Right kidney (tissue), 1 donor: ENCODE results near the gene TPI1.
"Not testable (repeated sequence)": the region's sequence is repeated elsewhere in the genome, so short reads cannot be mapped to it uniquely, and the experiment has no call there.

Experiments
- DNase-seq: peaks from one replicate; pipeline ENCODE4 v3.0.0-alpha.2; 2016

Gene TPI1

DNA sequence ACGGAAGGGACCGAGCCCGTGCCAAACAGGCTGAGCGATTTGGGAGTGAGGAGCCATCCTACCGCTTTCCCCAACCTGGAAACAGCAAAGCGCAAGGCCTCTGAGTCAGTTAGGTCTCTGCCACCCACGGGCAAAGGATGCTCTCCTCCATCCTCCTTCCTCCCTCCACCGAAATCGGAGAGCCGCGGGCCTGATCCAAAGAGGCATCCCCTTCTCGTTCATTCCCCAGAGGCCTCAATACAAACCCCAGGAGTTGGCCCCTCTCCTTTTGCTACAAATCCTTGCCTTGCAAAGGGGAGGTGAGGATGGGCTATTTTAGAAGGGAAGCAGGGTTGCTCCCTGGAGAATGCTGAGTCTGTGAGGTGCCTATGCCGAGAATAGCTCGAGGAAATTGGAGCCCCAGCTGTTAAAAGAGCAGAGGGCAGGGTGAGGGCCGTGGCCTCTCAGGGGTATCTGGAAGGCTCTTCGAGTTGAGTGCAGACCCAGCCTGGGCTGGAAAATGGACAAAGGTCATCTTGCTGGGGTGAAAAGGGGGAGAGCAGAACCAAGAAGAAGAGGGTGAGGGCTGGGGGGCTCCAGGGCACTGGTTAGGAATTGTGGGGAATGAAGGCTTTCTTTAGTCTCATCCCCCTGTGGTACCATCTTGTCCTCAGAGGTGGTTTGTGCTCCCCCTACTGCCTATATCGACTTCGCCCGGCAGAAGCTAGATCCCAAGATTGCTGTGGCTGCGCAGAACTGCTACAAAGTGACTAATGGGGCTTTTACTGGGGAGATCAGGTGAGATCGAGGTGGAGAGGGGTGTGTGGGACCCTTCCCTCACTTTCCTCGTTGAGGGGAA is 1.1 kb downstream of the TPI1 start:
- DNase-seq = no peak

DNA sequence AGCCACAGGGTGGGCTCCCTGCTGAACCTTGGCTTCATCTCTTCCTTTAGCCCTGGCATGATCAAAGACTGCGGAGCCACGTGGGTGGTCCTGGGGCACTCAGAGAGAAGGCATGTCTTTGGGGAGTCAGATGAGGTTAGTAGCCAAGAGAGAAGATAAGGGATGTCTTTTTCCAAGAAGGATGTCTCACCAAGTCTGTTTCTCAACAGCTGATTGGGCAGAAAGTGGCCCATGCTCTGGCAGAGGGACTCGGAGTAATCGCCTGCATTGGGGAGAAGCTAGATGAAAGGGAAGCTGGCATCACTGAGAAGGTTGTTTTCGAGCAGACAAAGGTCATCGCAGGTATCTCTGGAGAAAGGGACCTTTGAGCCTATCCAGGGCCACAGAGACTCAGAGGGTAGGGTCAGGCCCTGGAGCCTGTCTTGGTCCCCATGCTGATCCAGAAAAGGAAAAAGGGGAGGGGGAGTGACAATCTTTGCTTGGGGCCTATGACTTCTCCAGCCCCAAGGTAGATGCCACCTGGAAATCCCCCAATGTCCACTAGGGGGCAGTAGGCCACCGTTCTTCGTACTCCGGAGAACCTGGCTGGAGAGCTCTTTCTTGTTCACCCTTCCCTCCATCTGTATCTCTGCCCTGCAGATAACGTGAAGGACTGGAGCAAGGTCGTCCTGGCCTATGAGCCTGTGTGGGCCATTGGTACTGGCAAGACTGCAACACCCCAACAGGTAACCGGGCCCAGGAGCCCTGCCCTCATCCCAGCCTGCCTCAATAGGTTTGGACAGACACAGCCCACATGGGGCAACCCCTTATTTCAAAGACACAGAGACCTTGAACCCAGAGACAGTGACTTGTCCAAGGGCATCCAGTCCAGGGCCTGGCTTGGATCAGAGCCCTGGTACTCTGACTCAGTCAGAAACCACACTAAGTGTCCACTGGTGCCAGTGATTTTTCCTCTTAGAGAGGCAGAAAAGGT is 2.0 kb downstream of the TPI1 start:
- peak; percentile 58 for DNase-seq

DNA sequence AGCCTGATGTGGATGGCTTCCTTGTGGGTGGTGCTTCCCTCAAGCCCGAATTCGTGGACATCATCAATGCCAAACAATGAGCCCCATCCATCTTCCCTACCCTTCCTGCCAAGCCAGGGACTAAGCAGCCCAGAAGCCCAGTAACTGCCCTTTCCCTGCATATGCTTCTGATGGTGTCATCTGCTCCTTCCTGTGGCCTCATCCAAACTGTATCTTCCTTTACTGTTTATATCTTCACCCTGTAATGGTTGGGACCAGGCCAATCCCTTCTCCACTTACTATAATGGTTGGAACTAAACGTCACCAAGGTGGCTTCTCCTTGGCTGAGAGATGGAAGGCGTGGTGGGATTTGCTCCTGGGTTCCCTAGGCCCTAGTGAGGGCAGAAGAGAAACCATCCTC is 3.0 kb downstream of the TPI1 start:
- not testable (repeated sequence) for DNase-seq

DNA sequence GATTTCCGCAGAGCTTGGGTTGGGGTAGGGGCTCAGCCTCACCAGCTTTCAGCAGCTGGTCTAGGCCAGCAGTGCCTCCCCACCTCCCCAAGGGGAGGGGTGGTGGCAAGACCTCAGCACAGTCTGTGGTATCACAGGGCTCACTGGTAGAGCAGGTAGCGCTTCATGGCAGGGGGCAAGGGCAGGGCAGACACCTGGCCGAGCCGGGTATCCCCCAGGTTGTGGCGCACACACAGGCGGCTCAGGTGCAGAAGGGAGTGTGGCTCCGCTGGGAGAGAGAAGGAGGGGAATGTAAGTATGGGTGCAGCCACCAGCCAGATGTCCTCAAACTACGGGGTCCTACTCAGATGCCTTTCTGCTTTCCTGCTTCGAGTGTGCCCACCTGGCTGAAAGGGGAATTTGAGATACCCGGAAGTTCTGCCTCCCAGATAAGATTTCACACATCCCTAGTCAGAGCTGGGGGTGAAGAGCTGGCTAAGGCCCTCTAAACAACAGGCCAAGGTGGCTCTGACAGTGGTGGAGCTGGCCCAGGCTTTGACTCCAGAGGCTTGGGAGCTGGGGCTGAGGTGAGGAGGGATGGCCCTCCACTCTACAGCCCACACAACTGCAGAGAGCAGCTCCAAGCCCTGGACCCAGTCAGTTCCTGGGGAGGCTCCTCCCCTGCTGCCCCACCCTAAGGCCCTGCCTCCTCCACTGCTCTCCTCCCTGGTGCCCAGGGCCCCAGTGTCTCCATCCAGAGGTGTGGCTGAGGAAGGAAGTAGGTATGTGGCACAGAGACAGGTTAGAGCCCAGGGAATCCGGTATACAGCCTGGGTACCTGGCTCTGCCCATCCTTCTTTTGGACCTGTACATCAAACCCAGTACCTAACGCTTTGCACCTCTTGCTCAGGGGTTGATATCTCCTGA is 4.0 kb downstream of the TPI1 start:
- DNase-seq = no peak

DNA sequence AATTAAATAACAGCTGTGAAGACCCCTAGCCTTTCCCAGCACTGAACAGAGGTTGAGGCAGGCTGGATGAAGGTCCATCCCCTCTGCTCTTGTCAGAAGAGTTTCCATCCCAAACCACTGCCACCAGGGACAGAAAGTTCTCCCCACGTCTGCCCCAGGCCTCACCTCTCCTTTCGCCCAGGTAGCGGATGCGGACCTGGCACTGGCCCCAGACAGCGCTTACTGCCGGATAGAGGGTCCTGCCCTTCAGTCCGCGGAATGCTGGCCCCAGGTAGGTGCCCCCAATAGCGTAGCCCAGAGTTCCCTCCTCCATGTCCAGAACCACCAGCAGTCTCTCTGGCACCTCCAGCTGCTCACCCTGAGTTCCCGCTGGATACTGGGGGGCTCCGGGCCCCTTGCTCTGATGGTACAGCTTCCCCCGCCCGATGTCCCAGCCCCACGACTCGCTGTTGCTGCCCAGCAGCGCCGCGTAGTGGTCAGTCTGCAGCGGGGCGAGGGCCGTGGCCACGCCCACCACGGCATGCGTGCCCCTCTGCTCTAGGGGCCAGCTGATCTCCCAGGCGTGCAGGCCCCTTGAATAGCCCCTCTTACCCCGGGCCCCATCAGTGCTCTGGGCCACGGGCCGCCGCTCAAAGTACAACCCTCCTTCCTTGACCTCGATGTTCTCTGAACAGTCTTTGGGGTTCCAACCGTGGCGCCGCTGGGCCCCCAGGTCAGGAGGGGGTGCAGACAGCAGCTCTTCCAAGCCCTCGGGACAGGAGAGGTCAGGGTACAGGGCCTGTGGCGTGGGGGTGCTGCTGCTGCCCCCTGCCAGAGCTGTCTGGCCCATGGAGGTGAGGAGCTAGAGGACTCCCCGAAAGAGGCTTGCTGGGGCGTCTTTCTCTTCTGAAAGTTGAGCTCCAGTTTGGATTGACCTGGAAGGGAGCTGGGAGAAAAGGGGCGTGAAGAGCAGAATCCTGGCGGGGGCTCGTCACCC is 5.0 kb downstream of the TPI1 start:
- peak; percentile 88 for DNase-seq

DNA sequence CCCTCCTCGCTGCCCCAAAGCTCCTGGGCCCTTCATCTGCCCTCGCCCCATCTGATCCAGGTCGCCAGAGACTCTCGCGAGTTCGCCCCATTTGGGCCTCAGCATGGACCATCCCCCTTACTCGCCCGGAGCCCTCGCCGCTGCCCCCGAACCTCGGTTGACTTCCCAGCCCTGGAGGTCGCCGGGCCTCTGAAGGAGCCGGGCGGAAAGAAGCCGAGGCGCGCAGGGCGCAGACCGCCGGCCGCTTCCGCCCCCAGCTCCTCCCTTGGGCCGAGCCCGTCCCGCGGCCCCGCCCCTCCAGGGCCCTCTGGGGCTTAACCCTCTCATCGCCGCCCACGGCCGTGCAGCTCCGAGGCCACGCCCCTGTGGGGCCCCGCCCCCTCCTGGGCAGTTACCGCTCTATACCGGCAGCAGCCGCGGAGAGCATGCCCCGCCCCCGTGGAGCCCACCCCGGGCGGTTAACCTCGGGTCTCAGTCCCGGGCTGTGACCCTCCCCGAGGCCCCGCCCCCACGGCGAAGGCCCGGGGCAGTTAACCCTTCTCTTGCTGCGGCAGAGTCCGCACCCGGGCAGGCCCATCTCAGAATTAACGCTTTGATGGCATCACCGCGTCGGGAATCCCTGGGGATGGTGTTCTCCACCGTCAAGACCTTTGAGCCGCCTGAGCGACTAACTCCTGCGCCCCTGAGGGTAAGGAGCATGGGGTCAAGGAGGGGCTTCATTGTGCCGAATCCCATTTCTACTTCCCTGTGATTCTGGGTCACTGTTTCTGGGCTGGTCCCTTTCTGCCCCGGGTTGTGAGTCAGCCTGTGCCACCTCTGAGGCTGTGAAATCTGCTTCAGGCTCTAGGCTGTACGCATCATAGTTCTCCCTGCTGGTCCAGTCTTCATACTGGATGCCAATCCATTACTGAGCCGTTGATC is 6.0 kb downstream of the TPI1 start, which contains the start of gene SPSB2:
SPSB2 (minus strand) TSS at position 210 of the 921 bp plus-strand sequence. CDS start 402 bp downstream, outside the sequence.
- peak; percentile 86 for DNase-seq

DNA sequence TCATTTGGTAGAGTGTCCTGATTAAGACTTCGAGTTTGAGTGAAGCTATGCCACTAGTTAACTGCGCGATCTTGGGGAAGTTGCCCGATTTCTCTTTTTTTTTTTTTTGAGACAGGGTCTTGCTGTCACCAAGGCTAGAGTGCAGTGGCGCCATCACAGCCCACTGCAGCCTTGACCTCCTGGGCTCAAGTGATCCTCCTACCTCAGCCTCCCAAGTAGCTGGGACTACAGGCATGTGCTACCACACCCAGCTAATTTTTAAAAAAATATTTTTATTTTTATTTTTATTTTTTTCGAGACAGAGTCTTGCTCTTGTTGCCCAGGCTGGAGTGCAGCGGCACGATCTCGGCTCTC is 6.7 kb downstream of the TPI1 start:
- DNase-seq = not testable (repeated sequence)

DNA sequence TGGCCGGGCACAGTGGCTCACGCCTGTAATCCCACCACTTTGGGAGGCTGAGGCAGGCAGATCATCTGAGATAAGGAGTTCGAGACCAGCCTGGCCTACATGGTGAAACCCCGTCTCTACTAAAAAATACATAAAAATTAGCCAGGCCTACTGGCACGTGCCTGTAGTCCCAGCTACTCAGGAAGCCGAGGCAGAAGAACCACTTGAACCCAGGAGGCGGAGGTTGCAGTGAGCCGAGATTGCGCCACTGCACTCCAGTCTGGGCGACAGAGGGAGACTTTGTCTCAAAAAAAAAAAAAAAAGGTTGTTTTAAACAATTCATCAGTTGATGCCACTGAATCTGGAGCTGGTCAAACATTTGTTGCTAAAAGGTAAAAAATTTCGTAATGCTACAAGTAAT is 12.5 kb downstream of the TPI1 start:
- not testable (repeated sequence) for DNase-seq

DNA sequence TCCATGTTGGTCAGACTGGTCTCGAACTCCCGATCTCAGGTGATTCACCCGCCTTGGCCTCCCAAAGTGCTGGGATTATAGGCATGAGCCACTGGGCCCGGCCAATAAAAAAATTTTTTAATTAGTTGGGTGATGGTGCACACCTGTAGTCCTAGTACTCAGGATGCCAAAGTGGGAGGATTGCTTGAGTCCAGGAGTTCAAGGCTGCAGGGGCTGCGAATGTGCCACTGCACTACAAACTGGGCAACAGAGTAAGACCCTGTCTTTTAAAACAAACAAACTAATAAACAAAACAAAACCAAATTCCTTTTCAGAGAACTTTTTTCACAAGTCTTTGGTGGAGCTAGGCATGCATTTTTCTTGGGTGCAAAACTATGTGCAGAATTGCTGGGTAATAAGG is 15.9 kb downstream of the TPI1 start:
- no peak for DNase-seq

DNA sequence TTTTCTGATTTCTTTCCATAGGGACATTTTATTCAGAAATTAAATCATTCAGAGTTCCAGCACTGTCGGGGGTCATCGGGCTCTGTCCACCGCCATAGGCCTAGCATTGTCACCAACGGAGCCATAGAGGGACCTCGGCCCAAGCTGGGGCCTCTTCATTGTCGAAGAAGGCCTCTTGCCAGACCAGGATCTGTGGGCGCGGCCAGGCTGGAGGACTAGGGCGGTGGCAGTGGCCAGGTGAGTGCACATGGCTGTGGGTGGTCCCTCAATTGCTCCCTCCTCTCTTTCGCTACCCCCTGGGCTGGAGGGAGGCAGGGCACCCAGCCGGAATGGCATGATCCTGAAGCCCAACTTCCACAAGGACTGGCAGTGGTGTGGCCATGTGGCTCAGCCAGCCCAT is 16.4 kb downstream of the TPI1 start:
- DNase-seq = no peak

DNA sequence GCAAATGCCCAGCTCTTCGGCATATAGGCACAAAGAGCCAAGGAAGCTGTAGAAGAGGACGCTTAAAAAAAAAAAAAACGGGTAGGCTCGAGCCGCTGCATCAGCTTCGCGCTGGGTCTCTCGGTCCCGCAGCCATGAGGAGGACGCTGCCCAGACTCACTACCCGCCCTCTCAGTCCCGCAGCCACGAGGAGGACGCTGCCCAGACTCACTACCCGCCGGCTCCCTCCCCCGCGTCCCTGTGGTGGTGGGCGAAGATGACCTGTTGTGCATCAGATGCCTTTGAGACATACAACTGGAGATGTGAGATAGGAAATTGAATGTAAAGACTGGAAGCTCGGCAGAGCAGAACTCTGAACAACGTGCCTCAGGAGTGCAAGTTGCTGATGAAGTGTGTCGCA is 17.2 kb downstream of the TPI1 start:
- DNase-seq = no peak

DNA sequence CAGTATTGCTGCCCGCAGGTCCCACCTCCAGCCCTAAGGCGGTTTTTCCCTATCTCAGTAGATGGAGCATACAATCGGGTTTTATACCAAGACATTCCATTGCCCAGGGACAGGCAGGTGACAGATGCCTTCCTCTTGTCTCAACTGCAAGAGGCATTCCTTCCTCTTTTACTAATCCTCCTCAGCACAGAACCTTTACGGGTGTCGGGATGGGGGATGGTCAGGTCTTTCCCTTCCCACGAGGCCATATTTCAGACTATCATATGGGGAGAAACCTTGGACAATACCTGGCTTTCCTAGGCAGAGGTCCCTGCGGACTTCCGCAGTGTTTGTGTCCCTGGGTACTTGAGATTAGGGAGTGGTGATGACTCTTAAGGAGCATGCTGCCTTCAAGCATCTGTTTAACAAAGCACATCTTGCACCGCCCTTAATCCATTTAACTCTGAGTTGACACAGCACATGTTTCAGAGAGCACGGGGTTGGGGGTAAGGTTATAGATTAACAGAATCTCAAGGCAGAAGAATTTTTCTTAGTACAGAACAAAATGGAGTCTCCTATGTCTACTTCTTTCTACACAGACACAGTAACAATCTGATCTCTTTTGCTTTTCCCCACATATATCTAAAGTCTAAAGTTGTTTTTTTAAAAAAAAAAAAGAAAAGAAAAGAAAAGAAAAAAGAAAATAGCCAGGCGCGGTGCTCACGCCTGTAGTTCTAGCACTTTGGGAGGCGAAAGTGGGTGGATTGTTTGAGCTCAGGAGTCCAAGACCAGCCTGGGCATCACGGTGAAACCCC is 19.1 kb downstream of the TPI1 start:
- DNase-seq = not testable (repeated sequence)

DNA sequence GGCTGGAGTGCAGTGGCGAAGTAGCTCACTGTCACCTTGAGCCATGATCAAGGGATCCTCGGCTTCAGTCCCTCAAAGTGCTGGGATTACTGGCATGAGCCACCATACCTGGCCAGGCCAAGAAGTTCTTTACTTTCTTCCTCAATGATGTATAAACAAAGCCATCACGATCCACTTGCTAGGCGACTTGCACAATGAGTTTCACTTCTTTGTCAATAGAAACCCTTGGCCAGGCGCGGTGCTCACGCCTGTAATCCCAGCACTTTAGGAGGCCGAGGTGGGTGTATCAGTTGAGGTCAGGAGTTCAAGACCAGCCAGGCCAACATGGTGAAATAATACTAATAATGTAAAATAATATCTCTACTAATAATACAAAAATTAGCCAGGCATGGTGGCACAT is 20.1 kb downstream of the TPI1 start:
- DNase-seq = no peak

DNA sequence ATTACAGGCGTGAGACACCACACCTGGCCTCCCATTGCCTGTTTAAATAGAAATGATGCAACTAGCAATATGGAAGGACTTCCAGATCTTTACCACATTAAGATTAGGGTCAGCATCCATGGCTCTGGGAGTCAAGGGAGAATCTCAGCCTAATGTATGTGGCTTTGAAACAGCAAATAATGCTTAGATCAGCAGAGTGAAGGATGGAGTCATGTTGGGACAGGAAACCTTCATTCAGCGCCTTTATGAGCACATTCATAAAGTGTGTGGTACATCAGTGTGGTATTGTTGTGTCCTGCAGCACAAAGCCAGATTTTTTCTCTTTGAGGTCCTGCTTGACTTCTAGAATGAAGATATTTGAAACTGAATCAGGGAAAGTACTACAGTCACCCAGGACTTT is 21.0 kb downstream of the TPI1 start:
- no peak for DNase-seq

DNA sequence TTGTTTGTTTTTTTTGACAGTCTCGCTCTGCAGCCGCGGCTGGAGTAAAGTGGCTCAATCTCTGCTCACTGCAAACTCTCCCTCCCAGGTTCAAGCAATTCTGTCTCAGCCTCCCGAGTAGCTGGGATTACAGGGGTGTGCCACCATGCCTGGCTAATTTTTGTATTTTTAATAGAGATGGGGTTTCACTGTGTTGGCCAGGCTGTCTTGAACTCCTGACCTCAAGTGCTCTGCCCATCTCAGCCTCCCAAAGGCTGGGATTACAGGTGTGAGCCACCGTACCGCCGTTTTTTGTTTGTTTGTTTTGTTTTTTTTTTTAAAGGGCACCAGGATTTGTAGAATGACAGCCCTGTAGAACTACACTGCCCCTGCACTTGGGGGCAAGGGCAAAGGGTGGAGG is 21.5 kb downstream of the TPI1 start:
- DNase-seq = not testable (repeated sequence)

DNA sequence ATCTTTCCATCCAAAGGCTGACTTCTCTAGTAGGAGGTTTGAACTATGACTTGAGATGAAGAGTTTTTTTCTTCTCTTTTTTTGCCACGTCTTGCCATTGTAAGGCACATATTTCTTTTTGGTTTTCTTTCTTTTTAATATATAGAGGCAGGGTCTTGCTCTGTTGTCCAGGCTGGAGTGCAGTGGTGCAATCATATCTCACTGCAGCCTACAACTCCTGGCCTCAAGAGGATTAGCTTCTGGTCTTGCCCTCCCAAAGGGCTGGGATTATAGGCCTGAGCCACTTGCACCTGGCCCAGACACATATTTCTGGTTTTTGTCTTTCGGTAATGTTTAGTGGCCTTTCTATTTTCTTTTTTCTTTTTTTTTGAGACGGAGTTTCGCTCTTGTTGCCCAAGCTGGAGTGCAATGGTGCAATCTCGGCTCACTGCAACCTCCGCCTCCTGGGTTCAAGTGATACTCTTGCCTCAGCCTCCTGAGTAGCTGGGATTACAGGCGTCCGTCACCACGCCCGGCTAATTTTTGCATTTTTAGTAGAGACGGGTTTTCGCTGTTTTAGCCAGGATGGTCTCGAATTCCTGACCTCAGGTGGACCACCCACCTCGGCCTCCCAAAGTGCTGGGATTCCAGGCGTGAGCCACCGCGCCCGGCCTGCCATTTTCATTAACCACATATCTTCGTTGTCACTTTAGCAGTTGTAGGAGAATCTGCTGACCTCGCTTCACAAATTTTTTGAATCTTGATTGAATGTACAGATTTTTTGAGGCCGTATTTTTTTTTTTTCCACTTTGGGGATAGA is 22.6 kb downstream of the TPI1 start:
- DNase-seq = not testable (repeated sequence)

DNA sequence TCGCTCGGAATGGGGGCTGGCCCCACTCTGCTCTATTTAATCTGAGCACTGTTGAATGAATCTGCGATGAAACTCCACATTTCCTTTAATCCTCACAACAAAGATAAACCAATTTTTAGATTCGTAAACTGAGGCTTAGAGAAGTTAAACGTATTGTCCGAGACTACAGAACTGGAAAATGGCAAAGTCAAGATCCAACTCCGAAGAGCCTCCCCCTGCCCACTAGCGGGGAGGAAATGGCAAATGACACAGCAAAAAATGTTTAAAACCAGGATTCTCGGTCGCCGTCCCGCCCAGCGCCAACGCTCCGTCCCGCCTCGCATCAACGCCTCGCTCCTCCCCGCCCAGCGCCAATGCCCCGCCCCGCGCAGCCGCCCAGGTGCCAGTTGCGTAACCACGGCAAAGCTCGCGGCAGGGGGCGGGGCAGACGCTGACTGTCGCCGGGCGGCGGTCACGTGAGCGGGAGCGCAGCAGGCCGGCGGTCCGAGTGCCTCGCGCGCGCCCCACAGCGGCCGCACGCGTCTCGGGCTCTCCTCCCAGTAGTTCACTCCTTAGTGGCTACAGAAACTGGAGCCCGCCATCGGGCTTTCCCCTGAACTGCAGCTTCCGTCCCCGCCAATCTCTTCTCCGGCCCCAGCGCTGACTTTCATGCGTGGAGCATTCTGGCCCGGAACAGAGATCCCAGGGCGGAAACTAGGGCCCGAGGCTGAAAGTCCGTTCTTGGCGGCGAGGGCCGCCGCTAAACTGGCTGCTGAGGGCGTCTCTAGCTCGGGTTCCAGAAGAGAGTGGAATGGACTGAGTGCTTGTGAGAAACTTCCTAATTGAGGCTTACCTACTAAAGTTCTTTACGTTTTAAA is 23.7 kb downstream of the TPI1 start:
- peak; percentile 93 for DNase-seq
